Measurements from ENCODE around the gene TCAP. TPM values are rescaled to one million over a fixed set of nuclear protein-coding genes. Genes with fewer than 3 reads are reported as not detected.

Gene TCAP
- polyA plus RNA-seq, 3 donors = 1.3 TPM; not detected in 2

GRCh38 chr17:39666231-39666600 is 1.1 kb downstream of the TCAP start:
- Mint-ChIP-seq H3K27me3 (ENCODE audit: low read depth in 3 of 3) (peaks cover 49 to 75% (median 63%) of the 10 kb centered on the region in 3 donors), H3K4me3 (peak overlapping the region in 1 of 2 donors; percentile 27), H3K27ac (peak overlapping the region in 1 of 7 donors; percentile 71), H3K36me3 (peaks cover 19% of the 10 kb centered on the region in 2 donors), H3K4me1 (peaks cover 10% of the 10 kb centered on the region), H3K9me3 (peaks cover 0 to 14% (median 5%) of the 10 kb centered on the region in 7 donors)
- Histone ChIP-seq H3K27ac (ENCODE audit: low read depth in 1 of 2, low read length in 2 of 2) (no peak overlapping the region), H3K9me3 (replicated peaks in 1 of 2; ENCODE audit: control insufficient read depth in 1 of 2, insufficient read depth in 1 of 2, low read length in 2 of 2) (peaks cover 0 to 11% of the 10 kb centered on the region in 2 donors), H3K36me3 (replicated peaks in 1 of 2; ENCODE audit: control insufficient read depth in 1 of 2, insufficient read depth in 2 of 2, low read length in 2 of 2) (peaks cover 17 to 19% of the 10 kb centered on the region in 2 donors), H3K79me2 (ENCODE audit: insufficient read depth, low read length) (no peaks in the 10 kb centered on the region), H3K27me3 (ENCODE audit: control insufficient read depth in 2 of 2, insufficient read depth in 2 of 2, low read length in 2 of 2) (peaks cover 19 to 62% of the 10 kb centered on the region in 2 donors), H3K9ac (ENCODE audit: insufficient read depth, low read length, poor library complexity, severe bottlenecking) (no peak overlapping the region), H3K4me3 (replicated peaks in 1 of 3; ENCODE audit: low read depth in 2 of 3, low read length in 3 of 3) (no peak overlapping the region), H4K20me1 (ENCODE audit: insufficient read depth, low read length) (peaks cover 7% of the 10 kb centered on the region), H3K4me1 (ENCODE audit: control insufficient read depth in 1 of 2, insufficient read depth in 2 of 2, low read length in 2 of 2) (peaks cover 12 to 14% of the 10 kb centered on the region in 2 donors), H2AFZ (ENCODE audit: insufficient read depth, low read depth, low read length, poor library complexity, severe bottlenecking) (no peak overlapping the region), H3K4me2 (replicated peaks; ENCODE audit: extremely low read depth, low read length, poor library complexity, severe bottlenecking) (no peak overlapping the region)
- DNase-seq = no peak
- 70% methylated on average over 2 of the region's 2 CpGs for WGBS (ENCODE audit: insufficient coverage)
- intact Hi-C loops (cut with micrococcal nuclease) = loop anchor here in 1 of 2 donors (5.0 kb wide), 1 partner anchor 44 kb away; no protein-coding TSS in a partner anchor
- TF ChIP-seq CTCF (IDR thresholded peaks at IDR 0.05) = no peak

GRCh38 chr17:39666601-39667261 is 1.6 kb downstream of the TCAP start:
- Mint-ChIP-seq H3K4me3 (peak overlapping the region in 1 of 2 donors; percentile 77), H3K36me3 (peaks cover 13 to 15% of the 10 kb centered on the region in 2 donors), H3K27me3 (ENCODE audit: low read depth in 3 of 3) (peaks cover 53 to 80% (median 67%) of the 10 kb centered on the region in 3 donors), H3K9me3 (peaks cover 0 to 14% (median 5%) of the 10 kb centered on the region in 7 donors), H3K4me1 (peaks cover 10% of the 10 kb centered on the region), H3K27ac (no peak overlapping the region)
- Histone ChIP-seq H3K9ac (ENCODE audit: insufficient read depth, low read length, poor library complexity, severe bottlenecking) (no peak overlapping the region), H3K4me2 (replicated peaks; ENCODE audit: extremely low read depth, low read length, poor library complexity, severe bottlenecking) (no peak overlapping the region), H2AFZ (ENCODE audit: insufficient read depth, low read depth, low read length, poor library complexity, severe bottlenecking) (no peak overlapping the region), H3K27me3 (ENCODE audit: control insufficient read depth in 2 of 2, insufficient read depth in 2 of 2, low read length in 2 of 2) (peaks cover 19 to 67% of the 10 kb centered on the region in 2 donors), H3K36me3 (replicated peaks in 1 of 2; ENCODE audit: control insufficient read depth in 1 of 2, insufficient read depth in 2 of 2, low read length in 2 of 2) (peaks cover 12 to 14% of the 10 kb centered on the region in 2 donors), H3K4me1 (ENCODE audit: control insufficient read depth in 1 of 2, insufficient read depth in 2 of 2, low read length in 2 of 2) (peaks cover 12 to 14% of the 10 kb centered on the region in 2 donors), H3K4me3 (replicated peaks in 1 of 3; ENCODE audit: low read depth in 2 of 3, low read length in 3 of 3) (no peak overlapping the region), H4K20me1 (ENCODE audit: insufficient read depth, low read length) (peaks cover 7% of the 10 kb centered on the region), H3K79me2 (ENCODE audit: insufficient read depth, low read length) (no peaks in the 10 kb centered on the region), H3K27ac (ENCODE audit: low read depth in 1 of 2, low read length in 2 of 2) (no peak overlapping the region), H3K9me3 (replicated peaks in 1 of 2; ENCODE audit: control insufficient read depth in 1 of 2, insufficient read depth in 1 of 2, low read length in 2 of 2) (peaks cover 0 to 11% of the 10 kb centered on the region in 2 donors)
- whole genome bisulfite sequencing (ENCODE audit: insufficient coverage) = 63% methylated on average over 5 of the region's 11 CpGs
- no peak for TF ChIP-seq CTCF (IDR thresholded peaks at IDR 0.05)
- DNase-seq = no peak
- intact Hi-C loops (cut with micrococcal nuclease) = loop anchor here in 1 of 2 donors (5.0 kb wide), 1 partner anchor 44 kb away; no protein-coding TSS in a partner anchor
